HG03469 (cell line): Measurements from ENCODE around the gene DPEP2.
"Not testable (repeated sequence)": the region's sequence is repeated elsewhere in the genome, so short reads cannot be mapped to it uniquely, and the experiment has no call there.

Experiments
- ATAC-seq: cut with Tn5 transposase; IDR thresholded peaks from one replicate; pipeline ENCODE4 v1.9.1; 2021; ENCODE audit warnings: mild to moderate bottlenecking, moderate library complexity, moderate number of reproducible peaks; ENCODE audit not compliant: unreplicated experiment

Gene DPEP2

GRCh38 chr16:67940446-67941089, 58.7 kb downstream of the DPEP2 start:
- ATAC-seq = no peak

DNA sequence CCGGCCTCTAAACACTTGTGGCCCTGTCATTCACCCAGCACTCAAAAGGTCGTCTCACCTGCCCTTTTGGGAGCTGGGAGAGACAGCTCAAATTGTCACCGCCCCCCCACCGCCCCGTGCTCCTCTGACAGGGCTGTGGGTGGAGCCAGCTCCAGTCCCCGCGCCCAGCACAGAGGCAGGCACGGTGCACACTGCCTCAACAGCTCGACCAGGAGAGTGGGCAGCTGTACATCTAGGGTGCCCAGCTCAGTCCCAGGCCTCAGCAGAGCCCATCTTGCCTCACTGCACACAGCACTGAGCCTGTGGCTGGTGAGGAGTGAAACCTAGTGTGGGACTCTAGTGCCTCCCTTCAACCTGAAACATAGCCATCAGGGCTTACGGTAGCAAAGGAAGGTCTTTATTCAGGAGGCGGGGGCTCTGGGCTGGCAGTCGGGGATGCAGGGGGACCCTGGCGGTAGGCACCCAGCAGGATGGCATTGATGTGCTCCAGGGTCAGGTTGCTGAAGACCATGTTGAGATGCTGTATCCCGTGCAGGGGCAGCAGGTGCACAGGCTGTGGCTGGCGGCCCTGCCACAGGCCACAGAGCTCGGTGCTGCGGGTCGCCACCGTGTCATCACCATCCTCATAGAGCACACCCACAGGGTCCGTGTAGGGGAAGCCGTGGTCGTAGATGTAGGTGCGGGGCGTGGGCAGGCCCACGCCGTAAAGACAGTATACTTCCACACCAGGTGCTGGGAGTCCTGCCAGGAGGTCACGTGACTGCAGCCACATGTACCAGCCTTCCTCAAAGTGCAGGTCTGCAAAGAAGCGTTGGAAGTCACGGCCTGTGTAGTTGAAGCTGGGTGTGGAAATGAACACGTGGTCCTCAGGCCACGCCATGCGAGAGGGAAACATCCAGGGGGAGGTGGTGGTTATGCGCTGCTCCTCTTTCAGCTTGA, 59.5 kb downstream of the DPEP2 start:
- no peak for ATAC-seq

GRCh38 chr16:67937713-67938112, 61.6 kb downstream of the DPEP2 start:
- ATAC-seq = not testable (repeated sequence)
